Thyroid gland (tissue), 4 donors: ENCODE data around the gene DLG1. TPM values are rescaled to one million over a fixed set of nuclear protein-coding genes. Genes with fewer than 3 reads are reported as not detected.
A peak's percentile ranks its signal among the peaks of the same experiment; 100 is the strongest.

Experiments used
- DNase-seq, 2 donors: peaks; one replicate each; pipeline ENCODE4 v3.0.0-alpha.2; 2019
- H3K27ac ChIP-seq, 3 donors: fragments of 200-600 bp; sonication (generic); 1 replicate in 2 of 3; 2 replicates in 1 of 3; pipeline ENCODE4 v1.5.1; 2016 to 2019; ENCODE audit warnings: mild to moderate bottlenecking in 1 of 3, moderate library complexity in 1 of 3
- H3K27me3 ChIP-seq: fragments of 200-600 bp; sonication (generic); one replicate; pipeline ENCODE4 v1.5.1; 2019
- H3K36me3 ChIP-seq, 2 donors: fragments of 200-600 bp; sonication (generic); one replicate each; pipeline ENCODE4 v1.5.1; 2016 to 2019
- H3K4me1 ChIP-seq, 2 donors: fragments of 200-600 bp; sonication (generic); one replicate each; pipeline ENCODE4 v1.5.1; 2017 to 2019
- H3K4me3 ChIP-seq, 3 donors: fragments of 200-600 bp; sonication (generic); replicated peaks in 1 of 3; 1 replicate in 2 of 3; 2 replicates in 1 of 3; pipeline ENCODE4 v1.5.1; 2016; ENCODE audit warnings: mild to moderate bottlenecking in 1 of 3
- H3K9me3 ChIP-seq: fragments of 200-600 bp; sonication (generic); one replicate; pipeline ENCODE4 v1.5.1; 2017
- CTCF ChIP-seq, 6 experiments: fragments of 200-600 bp in 3 of 6; fragments of 450-650 bp in 3 of 6; sonication (generic) in 3 of 6; IDR thresholded peaks; one replicate each; pipeline ENCODE4 v1.5.1; 2016 to 2019; ENCODE audit warnings: antibody characterized with exemption in 6 of 6, mild to moderate bottlenecking in 2 of 6, inconsistent platforms in 1 of 6, moderate library complexity in 1 of 6
- POLR2A ChIP-seq, 2 donors: fragments of 450-650 bp; IDR thresholded peaks; one replicate each; pipeline ENCODE4 v1.6.1; 2017; ENCODE audit warnings: antibody characterized with exemption in 2 of 2, mild to moderate bottlenecking in 2 of 2, moderate library complexity in 1 of 2
- WGBS, 2 donors: methylation state at CpG; one replicate each; pipeline ENCODE4 v1.1.5; 2017; 5-methylcytosine and 5-hydroxymethylcytosine counted together
- intact Hi-C: fragments of 100-400 bp; cut with DNase I; formaldehyde crosslinking; loops from one replicate; pipeline ENCODE4 v1.15.1; 2023
- total RNA-seq, 4 donors: library from RNA; depleted of rRNA; stranded (reverse); fragments of >200 nt; gene quantifications; one replicate each; pipeline ENCODE4 v1.2.3, GENCODE V29; 2016

The DLG1 gene
- total RNA-seq, 4 donors from 2014 or later, result 111 to 233 (median 174) TPM

- H3K4me3 ChIP-seq, result no peak overlapping the region
- peaks cover 16 to 22% of the 10 kb centered on the region in 2 donors for H3K4me1 ChIP-seq
- no peaks in the 10 kb centered on the region for H3K27me3 ChIP-seq
- no peaks in the 10 kb centered on the region for H3K9me3 ChIP-seq
- H3K36me3 ChIP-seq, result no peaks in the 10 kb centered on the region
- TF ChIP-seq POLR2A (IDR thresholded peaks at IDR 0.05), result no peak
- no peak for TF ChIP-seq CTCF (IDR thresholded peaks at IDR 0.05)
- peak overlapping the region; percentile 35 to 46 (median 42) for H3K27ac ChIP-seq
- peak; percentile 18 for DNase-seq
- 34 to 51% methylated on average over 5 of the region's 5 CpGs for WGBS, 2 donors
- intact Hi-C loops, result no loop called here
These were observed 11.3 kb upstream of the DLG1 start for GRCh38 chr3:197309528-197310361.

GRCh38 chr3:197308591-197308990 is 10.2 kb upstream of the DLG1 start:
- TF ChIP-seq CTCF (IDR thresholded peaks at IDR 0.05), result no peak
- 78 to 79% methylated on average over 3 of the region's 3 CpGs for WGBS, 2 donors
- DNase-seq, result no peak
- no peaks in the 10 kb centered on the region for H3K9me3 ChIP-seq
- peaks cover 16 to 22% of the 10 kb centered on the region in 2 donors for H3K4me1 ChIP-seq
- intact Hi-C loops, result no loop called here
- no peak overlapping the region for H3K4me3 ChIP-seq
- no peak overlapping the region for H3K27ac ChIP-seq
- H3K27me3 ChIP-seq, result no peaks in the 10 kb centered on the region
- no peaks in the 10 kb centered on the region for H3K36me3 ChIP-seq

- H3K36me3 ChIP-seq, result no peaks in the 10 kb centered on the region
- no peak overlapping the region for H3K4me3 ChIP-seq
- WGBS, 2 donors, result 92 to 94% methylated on average over 7 of the region's 7 CpGs
- no peak overlapping the region for H3K27ac ChIP-seq
- H3K27me3 ChIP-seq, result no peaks in the 10 kb centered on the region
- no peaks in the 10 kb centered on the region for H3K9me3 ChIP-seq
- H3K4me1 ChIP-seq, result peaks cover 16 to 22% of the 10 kb centered on the region in 2 donors
- DNase-seq, result no peak
- intact Hi-C loops, result no loop called here
- no peak for TF ChIP-seq CTCF (IDR thresholded peaks at IDR 0.05)
- TF ChIP-seq POLR2A (IDR thresholded peaks at IDR 0.05), result no peak
These were observed 8.1 kb upstream of the DLG1 start for GRCh38 chr3:197306374-197307086.

DNA sequence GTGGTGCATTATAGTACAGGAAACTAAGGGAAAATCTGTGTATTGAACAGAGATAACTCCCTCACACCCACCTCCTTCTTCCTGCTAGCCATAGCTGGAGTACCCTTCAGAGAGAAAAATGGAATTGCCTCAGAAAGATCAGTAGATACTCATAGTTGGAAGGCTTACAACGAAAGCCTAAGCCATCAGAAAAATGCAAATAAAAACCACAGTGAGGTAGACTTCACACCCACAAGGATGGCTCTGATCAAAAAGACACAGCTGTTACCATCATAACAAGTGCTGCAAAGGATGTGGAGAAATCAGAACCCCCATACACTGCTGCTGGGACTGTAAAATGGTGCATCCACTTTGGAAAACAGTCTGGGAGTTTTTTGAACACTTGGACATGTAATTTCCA is 7.4 kb upstream of the DLG1 start:
- Histone ChIP-seq H3K4me1 (peaks cover 16 to 22% of the 10 kb centered on the region in 2 donors), H3K27me3 (no peaks in the 10 kb centered on the region), H3K4me3 (no peak overlapping the region), H3K36me3 (no peaks in the 10 kb centered on the region), H3K27ac (no peak overlapping the region), H3K9me3 (no peaks in the 10 kb centered on the region)
- 79 to 80% methylated on average over 1 of the region's 1 CpG for WGBS, 2 donors
- intact Hi-C loops, result no loop called here
- no peak for DNase-seq
- TF ChIP-seq POLR2A (IDR thresholded peaks at IDR 0.05) (no peak), CTCF (IDR thresholded peaks at IDR 0.05) (no peak)

- 75 to 77% methylated on average over 6 of the region's 6 CpGs for WGBS, 2 donors
- Histone ChIP-seq H3K4me3 (no peak overlapping the region), H3K4me1 (peaks cover 4 to 10% of the 10 kb centered on the region in 2 donors), H3K36me3 (no peaks in the 10 kb centered on the region), H3K27me3 (no peaks in the 10 kb centered on the region), H3K9me3 (no peaks in the 10 kb centered on the region), H3K27ac (no peak overlapping the region)
- DNase-seq, result no peak
- intact Hi-C loops, result no loop called here
- TF ChIP-seq POLR2A (IDR thresholded peaks at IDR 0.05) (no peak), CTCF (IDR thresholded peaks at IDR 0.05) (no peak)
These were observed 5.0 kb upstream of the DLG1 start for GRCh38 chr3:197303452-197303851.
